Omental fat pad (tissue), 4 donors: ENCODE data around the gene EPB41L4A. TPM values are rescaled to one million over a fixed set of nuclear protein-coding genes. Genes with fewer than 3 reads are reported as not detected.

Experiments
- ATAC-seq: fragments of 150-250 bp; one replicate; pipeline ENCODE4 v1.9.1; 2016; ENCODE audit warnings: mild to moderate bottlenecking, moderate library complexity; ENCODE audit not compliant: low FRiP score
- DNase-seq: peaks from one replicate; pipeline ENCODE4 v3.0.0-alpha.2; 2019; ENCODE audit warnings: low spot score
- small RNA-seq: library from RNA; depleted of rRNA; stranded (forward); fragments of <200 nt; gene quantifications from one replicate; pipeline ENCODE3, GENCODE V24; 2016
- total RNA-seq, 4 donors: library from RNA; depleted of rRNA; stranded (reverse); fragments of >200 nt; gene quantifications; one replicate each; pipeline ENCODE4 v1.1.0, GENCODE V29; 2016
- TF ChIP-seq, protein P1 (sequence below), 3 donors: fragments of 450-650 bp; IDR thresholded peaks; one replicate each; pipeline ENCODE4 v1.5.1; 2016 to 2017; ENCODE audit warnings: antibody characterized with exemption in 3 of 3, mild to moderate bottlenecking in 3 of 3, moderate library complexity in 2 of 3

Gene EPB41L4A
- total RNA-seq, 4 donors from 2014 or later, result 17.8 to 64.3 (median 22.0) TPM

DNA sequence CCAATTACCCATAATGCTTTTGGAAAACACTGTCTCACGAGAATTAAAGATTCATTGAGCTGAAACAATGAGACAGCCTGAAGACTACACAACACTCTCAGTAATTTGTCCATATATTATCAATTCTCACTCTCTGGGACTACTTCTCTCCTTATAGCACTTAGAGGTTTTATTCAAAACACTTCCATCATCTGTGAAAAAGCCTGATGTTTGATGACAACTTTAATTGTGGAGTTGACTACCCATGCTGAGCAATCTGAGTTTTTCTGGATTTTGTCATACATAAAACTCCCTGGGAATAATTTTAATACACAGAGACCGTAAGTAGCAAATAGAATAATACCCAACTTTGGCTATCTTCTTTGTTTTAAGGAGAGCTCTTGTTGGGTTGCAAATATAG lies 305.5 kb downstream of the EPB41L4A start:
- DNase-seq (no peak), ATAC-seq (no peak)
- TF ChIP-seq, protein P1, sequence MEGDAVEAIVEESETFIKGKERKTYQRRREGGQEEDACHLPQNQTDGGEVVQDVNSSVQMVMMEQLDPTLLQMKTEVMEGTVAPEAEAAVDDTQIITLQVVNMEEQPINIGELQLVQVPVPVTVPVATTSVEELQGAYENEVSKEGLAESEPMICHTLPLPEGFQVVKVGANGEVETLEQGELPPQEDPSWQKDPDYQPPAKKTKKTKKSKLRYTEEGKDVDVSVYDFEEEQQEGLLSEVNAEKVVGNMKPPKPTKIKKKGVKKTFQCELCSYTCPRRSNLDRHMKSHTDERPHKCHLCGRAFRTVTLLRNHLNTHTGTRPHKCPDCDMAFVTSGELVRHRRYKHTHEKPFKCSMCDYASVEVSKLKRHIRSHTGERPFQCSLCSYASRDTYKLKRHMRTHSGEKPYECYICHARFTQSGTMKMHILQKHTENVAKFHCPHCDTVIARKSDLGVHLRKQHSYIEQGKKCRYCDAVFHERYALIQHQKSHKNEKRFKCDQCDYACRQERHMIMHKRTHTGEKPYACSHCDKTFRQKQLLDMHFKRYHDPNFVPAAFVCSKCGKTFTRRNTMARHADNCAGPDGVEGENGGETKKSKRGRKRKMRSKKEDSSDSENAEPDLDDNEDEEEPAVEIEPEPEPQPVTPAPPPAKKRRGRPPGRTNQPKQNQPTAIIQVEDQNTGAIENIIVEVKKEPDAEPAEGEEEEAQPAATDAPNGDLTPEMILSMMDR (IDR thresholded peaks at IDR 0.05), result no peak

Small RNAs within 50 kb of the gene (small RNA-seq; reads per million reads assigned to genes)
- gene AC010265.1, result not detected
- not detected for gene HMGB3P16
- gene SNORA13, result 9.4 reads per million, percentile 87 among the genes with 10 or more reads in this experiment
